ENCODE data around the gene PRKD2. TPM values are rescaled to one million over a fixed set of nuclear protein-coding genes. Genes with fewer than 3 reads are reported as not detected.

PRKD2 gene
- total RNA-seq, 1 experiment from 2014 or later, result 45.4 TPM

DNA sequence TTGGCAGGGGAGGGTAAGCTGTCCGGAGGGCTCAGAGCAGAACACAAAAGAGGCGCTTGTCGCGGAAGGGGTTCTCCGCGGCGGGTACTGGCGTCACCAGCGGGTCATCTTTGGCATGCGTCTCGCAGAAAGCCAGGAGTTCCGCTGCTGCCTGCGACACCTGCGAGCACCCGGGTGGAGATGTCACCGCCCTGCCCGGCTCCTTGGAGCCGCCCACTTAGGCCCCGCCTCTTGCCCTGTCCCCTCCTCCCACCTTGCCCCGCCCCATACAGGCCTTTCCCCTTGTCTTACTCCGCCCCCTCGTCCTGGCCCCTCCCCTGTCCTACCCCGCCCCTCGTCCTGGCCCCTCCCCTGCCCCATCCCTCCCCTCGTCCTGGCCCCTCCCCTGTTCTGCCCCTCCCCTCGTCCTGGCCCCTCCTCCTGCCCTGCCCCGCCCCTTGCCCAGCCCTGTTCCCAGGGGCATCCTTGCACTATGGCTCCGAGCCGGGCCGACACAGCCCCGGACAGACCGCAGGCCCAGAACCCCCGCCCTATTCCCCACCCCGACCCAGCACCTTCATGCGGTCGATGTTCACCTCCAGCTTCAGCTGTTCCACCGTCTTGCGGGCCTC, 82.8 kb downstream of the PRKD2 start:
- intact Hi-C loops (cut with micrococcal nuclease; ENCODE audit: unreplicated experiment), result loop anchor here (1.0 kb wide), 2 partner anchors 27 to 31 kb away; partner anchors contain the start of gene DACT3
- Histone ChIP-seq H3K4me1 (peaks cover 9% of the 10 kb centered on the region), H3K36me3 (ENCODE audit: control insufficient read depth, insufficient read depth, low read length) (no peaks in the 10 kb centered on the region), H3K27me3 (replicated peaks; ENCODE audit: control insufficient read depth, insufficient read depth, low read length) (no peaks in the 10 kb centered on the region; the same call in 1 of the 2 replicates), H3K4me3 (ENCODE audit: low read depth, low read length) (peak overlapping the region; percentile 34), H3K9me3 (no peaks in the 10 kb centered on the region)
- peak overlapping the region; percentile 49 for H3K27ac Mint-ChIP-seq (ENCODE audit: unreplicated experiment)
- ChIA-PET POLR2A (interaction anchor here (1.3 kb wide), 1 partner anchor 17 kb away, joined by 5 read pairs; no protein-coding TSS in a partner anchor), CTCF (interaction anchor here (0.6 to 1.9 kb wide), 8 partner anchors 17 to 1432 kb away, joined by 3 to 11 read pairs (median 4); partner anchors contain the start of gene DACT3)
- no peaks in the 10 kb centered on the region for H3K9me3 Mint-ChIP-seq (ENCODE audit: unreplicated experiment)
- peaks cover 8% of the 10 kb centered on the region for H3K4me1 Mint-ChIP-seq (ENCODE audit: low read depth, unreplicated experiment)
- TF ChIP-seq, protein P1, sequence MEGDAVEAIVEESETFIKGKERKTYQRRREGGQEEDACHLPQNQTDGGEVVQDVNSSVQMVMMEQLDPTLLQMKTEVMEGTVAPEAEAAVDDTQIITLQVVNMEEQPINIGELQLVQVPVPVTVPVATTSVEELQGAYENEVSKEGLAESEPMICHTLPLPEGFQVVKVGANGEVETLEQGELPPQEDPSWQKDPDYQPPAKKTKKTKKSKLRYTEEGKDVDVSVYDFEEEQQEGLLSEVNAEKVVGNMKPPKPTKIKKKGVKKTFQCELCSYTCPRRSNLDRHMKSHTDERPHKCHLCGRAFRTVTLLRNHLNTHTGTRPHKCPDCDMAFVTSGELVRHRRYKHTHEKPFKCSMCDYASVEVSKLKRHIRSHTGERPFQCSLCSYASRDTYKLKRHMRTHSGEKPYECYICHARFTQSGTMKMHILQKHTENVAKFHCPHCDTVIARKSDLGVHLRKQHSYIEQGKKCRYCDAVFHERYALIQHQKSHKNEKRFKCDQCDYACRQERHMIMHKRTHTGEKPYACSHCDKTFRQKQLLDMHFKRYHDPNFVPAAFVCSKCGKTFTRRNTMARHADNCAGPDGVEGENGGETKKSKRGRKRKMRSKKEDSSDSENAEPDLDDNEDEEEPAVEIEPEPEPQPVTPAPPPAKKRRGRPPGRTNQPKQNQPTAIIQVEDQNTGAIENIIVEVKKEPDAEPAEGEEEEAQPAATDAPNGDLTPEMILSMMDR (IDR thresholded peaks at IDR 0.05; ENCODE audit: insufficient read depth in 1 of 2, low read depth in 1 of 2, low read length in 1 of 2, severe bottlenecking in 1 of 2, unreplicated experiment in 1 of 2), result no peak
- BruUV-seq (replicated peaks), result no TSS peak
- peak overlapping the region; percentile 66 for H3K4me3 Mint-ChIP-seq (ENCODE audit: unreplicated experiment)
- peaks cover 12% of the 10 kb centered on the region for H3K27me3 Mint-ChIP-seq (ENCODE audit: insufficient read depth, unreplicated experiment)
- peak; percentile 96 to 97 for DNase-seq
- H3K36me3 Mint-ChIP-seq (ENCODE audit: insufficient read depth, unreplicated experiment), result no peaks in the 10 kb centered on the region

DNA sequence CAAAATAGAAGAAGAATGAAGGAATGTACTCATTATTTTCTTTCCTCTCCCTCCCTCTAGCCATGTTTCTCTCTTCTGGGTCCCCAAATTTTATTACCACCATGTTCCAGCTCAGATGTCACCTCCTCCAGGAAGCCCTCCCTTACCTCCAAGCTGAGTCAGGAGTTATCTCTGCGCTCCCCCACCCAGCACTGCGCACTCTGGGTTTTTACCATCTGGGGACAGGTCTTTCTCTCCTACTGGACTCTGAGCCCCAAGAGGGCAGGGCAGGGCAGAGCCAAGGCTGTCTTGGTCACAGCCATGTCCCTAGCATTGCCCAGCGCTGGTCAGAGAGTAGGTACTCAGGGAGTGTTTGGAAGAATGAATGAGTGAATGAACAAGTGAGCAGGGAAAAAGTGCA, 83.8 kb downstream of the PRKD2 start:
- Mint-ChIP-seq H3K4me1 (ENCODE audit: low read depth, unreplicated experiment) (peaks cover 8% of the 10 kb centered on the region), H3K9me3 (ENCODE audit: unreplicated experiment) (no peaks in the 10 kb centered on the region), H3K36me3 (ENCODE audit: insufficient read depth, unreplicated experiment) (no peaks in the 10 kb centered on the region), H3K4me3 (ENCODE audit: unreplicated experiment) (peak overlapping the region; percentile 66), H3K27ac (ENCODE audit: unreplicated experiment) (peak overlapping the region; percentile 49), H3K27me3 (ENCODE audit: insufficient read depth, unreplicated experiment) (peaks cover 12% of the 10 kb centered on the region)
- H3K27me3 ChIP-seq (replicated peaks; ENCODE audit: control insufficient read depth, insufficient read depth, low read length), result no peaks in the 10 kb centered on the region; the same call in 1 of the 2 replicates
- TF ChIP-seq, protein P1 (IDR thresholded peaks at IDR 0.05; ENCODE audit: insufficient read depth in 1 of 2, low read depth in 1 of 2, low read length in 1 of 2, severe bottlenecking in 1 of 2, unreplicated experiment in 1 of 2), result no peak
- DNase-seq, result no peak
- H3K9me3 ChIP-seq, result no peaks in the 10 kb centered on the region
- intact Hi-C loops (cut with micrococcal nuclease; ENCODE audit: unreplicated experiment), result no loop called here
- ChIA-PET CTCF (interaction anchor here (0.6 to 1.9 kb wide), 7 partner anchors 16 to 216 kb away, joined by 3 to 11 read pairs (median 3); partner anchors contain the start of genes CALM3 and DACT3), POLR2A (interaction anchor here (0.5 to 1.3 kb wide), 2 partner anchors 16 to 493 kb away, joined by 3 to 5 read pairs; no protein-coding TSS in a partner anchor)
- H3K4me3 ChIP-seq (ENCODE audit: low read depth, low read length), result no peak overlapping the region
- no TSS peak for BruUV-seq (replicated peaks)
- peaks cover 9% of the 10 kb centered on the region for H3K4me1 ChIP-seq
- H3K36me3 ChIP-seq (ENCODE audit: control insufficient read depth, insufficient read depth, low read length), result no peaks in the 10 kb centered on the region

DNA sequence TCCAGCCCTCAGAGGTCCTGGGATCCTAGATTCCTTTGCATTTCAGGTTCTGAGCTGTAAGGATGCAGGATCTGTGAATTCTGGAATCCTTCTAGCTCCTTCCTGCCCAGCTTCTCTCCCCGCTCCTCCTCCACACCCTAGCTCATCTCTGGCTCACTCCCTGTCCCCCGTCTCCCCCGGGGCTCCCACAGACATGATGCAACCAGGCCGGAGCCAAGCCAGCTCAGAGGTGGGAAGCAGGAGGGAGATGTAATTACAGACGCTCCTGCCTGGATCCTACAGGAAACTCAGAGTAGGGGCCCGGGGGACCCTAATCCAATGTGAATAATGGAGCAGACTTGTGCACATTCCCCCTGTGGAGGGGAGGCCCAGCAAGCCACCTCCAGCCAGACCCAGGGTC, 85.4 kb downstream of the PRKD2 start:
- Histone ChIP-seq H3K9me3 (no peaks in the 10 kb centered on the region), H3K27me3 (replicated peaks; ENCODE audit: control insufficient read depth, insufficient read depth, low read length) (no peaks in the 10 kb centered on the region; the same call in 1 of the 2 replicates), H3K36me3 (ENCODE audit: control insufficient read depth, insufficient read depth, low read length) (no peaks in the 10 kb centered on the region), H3K4me3 (ENCODE audit: low read depth, low read length) (no peak overlapping the region), H3K4me1 (peaks cover 9% of the 10 kb centered on the region)
- TF ChIP-seq, protein P1 (IDR thresholded peaks at IDR 0.05; ENCODE audit: insufficient read depth in 1 of 2, low read depth in 1 of 2, low read length in 1 of 2, severe bottlenecking in 1 of 2, unreplicated experiment in 1 of 2), result no peak
- H3K36me3 Mint-ChIP-seq (ENCODE audit: insufficient read depth, unreplicated experiment), result no peaks in the 10 kb centered on the region
- DNase-seq, result no peak
- intact Hi-C loops (cut with micrococcal nuclease; ENCODE audit: unreplicated experiment), result no loop called here
- H3K4me3 Mint-ChIP-seq (ENCODE audit: unreplicated experiment), result no peak overlapping the region
- ChIA-PET POLR2A (no interaction called here), CTCF (interaction anchor here (1.3 to 2.0 kb wide), 4 partner anchors 14 to 32 kb away, joined by 4 to 10 read pairs (median 8); partner anchors contain the start of gene DACT3)
- no peak overlapping the region for H3K27ac Mint-ChIP-seq (ENCODE audit: unreplicated experiment)
- H3K9me3 Mint-ChIP-seq (ENCODE audit: unreplicated experiment), result no peaks in the 10 kb centered on the region
- BruUV-seq (replicated peaks), result no TSS peak
- peaks cover 12% of the 10 kb centered on the region for H3K27me3 Mint-ChIP-seq (ENCODE audit: insufficient read depth, unreplicated experiment)
- peaks cover 8% of the 10 kb centered on the region for H3K4me1 Mint-ChIP-seq (ENCODE audit: low read depth, unreplicated experiment)
